GOT3 (cell line): Measurements from ENCODE around the gene BSX.

Experiments
- DNase-seq: peaks from one replicate; lab custom pipeline; 2025; ENCODE audit warnings: mixed read lengths; lab: John Stamatoyannopoulos, UW

The BSX gene

GRCh38 chr11:122954455-122954854 is 27.2 kb downstream of the BSX start:
- DNase-seq, result no peak

GRCh38 chr11:122951211-122951610 is 30.4 kb downstream of the BSX start:
- DNase-seq, result no peak

- no peak for DNase-seq
Observed at GRCh38 chr11:122938557-122938956, 43.1 kb downstream of the BSX start.

- DNase-seq, result no peak
Observed at GRCh38 chr11:122937983-122938382, 43.7 kb downstream of the BSX start.

GRCh38 chr11:122933416-122933815 is 48.2 kb downstream of the BSX start:
- no peak for DNase-seq

GRCh38 chr11:122931510-122931909 is 50.1 kb downstream of the BSX start:
- DNase-seq, result no peak
